ENCODE measurements around the gene GNAS.

GNAS gene

DNA sequence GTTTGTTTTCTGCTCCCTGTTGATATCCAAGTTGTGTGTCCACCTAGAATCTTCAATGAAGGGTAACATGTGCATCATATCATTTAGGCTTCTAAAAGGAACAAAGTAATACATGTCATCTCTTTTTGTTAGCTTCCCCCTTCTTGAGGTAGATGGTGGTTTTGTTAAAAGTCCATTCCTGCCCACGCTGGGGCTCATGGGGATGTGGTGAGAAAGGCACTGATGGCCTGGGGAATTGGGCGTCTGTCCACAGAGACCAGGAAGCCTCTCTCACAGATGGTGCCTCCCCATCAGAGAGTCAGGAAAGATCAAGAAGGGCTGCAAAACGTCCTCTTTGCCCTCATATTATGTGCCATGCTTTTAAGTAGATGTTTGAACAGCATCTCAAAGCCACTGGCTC, 32.5 kb downstream of the GNAS start:
- no peak for DNase-seq

GRCh38 chr20:58886546-58886945, 34.0 kb downstream of the GNAS start:
- no peak for DNase-seq

DNA sequence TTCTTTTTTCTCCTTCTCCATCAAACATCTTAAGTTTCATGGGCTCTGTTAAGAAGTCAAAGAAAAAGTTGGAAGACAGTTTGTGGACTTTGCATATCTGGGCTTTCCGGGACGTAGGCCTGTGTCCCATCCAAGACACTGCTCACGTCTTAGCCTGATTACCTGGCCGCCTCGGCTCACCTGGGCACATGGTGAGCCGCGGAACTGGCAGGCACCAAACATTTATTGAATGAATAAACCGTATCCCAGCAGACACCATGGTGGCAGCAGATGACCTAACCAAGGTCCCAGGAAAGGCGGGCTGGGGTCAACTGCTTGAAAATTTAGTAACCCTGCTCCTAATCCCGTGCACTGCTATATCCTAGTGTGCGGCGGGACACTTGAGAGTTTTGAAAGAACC, 35.6 kb downstream of the GNAS start:
- no peak for DNase-seq

- DNase-seq: no peak
Observed at GRCh38 chr20:58888521-58889333, 36.2 kb downstream of the GNAS start.

DNA sequence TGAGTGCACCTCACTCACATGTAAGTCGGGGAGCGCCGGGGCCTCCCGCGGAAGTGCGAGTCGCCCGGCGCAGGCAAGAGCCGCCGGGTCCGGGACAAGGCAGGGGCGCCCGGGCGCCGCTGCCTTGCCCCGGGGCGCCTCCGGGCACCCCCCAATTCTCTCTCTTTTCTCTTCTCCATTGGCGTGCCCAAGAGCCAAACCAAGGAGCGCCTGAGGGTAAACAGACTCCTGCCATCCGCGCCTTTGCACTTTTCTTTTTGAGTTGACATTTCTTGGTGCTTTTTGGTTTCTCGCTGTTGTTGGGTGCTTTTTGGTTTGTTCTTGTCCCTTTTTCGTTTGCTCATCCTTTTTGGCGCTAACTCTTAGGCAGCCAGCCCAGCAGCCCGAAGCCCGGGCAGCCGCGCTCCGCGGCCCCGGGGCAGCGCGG, 36.8 kb downstream of the GNAS start:
- no peak for DNase-seq

GRCh38 chr20:58889798-58890517, 37.4 kb downstream of the GNAS start:
- DNase-seq: no peak

- peak; percentile 20 to 27 for DNase-seq
Observed at GRCh38 chr20:58890518-58891085, 38.1 kb downstream of the GNAS start.

DNA sequence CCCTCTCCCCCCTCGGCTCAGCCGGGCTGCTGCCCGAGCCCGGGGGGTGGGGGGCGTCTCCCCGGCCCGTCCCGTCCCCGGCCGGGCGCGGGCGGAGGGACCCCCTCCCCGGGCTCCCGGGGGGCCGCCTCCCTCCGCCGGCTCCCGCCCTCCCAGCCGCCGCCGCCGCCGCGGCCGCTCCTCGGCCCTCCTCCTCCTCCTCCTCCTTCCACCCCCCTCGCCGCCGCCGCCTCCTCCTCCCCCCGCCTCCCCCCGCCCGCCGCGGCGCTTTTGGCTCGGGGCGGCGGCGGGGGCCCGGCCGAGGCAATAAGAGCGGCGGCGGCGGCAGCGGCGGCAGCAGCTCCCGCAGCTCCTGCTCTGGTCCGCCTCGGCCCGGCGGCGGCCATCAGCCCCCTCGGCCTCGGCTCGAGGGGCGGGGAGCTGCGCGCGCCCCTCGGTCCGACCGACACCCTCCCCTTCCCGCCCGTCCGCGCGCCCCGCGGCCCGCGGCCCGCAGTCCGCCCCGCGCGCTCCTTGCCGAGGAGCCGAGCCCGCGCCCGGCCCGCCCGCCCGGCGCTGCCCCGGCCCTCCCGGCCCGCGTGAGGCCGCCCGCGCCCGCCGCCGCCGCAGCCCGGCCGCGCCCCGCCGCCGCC, 38.7 kb downstream of the GNAS start:
- no peak for DNase-seq

GRCh38 chr20:58891718-58892140, 39.2 kb downstream of the GNAS start:
- no peak for DNase-seq

GRCh38 chr20:58892141-58892931, 39.8 kb downstream of the GNAS start:
- DNase-seq: peak in 1 of 2 experiments; percentile 28

DNA sequence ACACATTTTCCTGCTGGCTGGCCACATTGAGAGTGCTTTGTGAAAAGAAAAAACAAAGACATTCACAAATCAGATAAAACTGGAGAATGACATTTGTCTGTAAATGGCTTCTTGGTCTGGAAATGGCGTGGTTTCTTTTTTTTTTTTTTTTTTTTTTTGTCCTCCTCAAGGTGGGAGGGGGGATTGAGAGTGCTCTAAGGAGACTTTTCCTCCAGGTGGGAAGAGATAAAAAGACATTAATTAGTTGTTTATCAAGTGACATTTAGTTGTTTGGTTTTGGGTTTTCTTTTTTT, 40.4 kb downstream of the GNAS start:
- no peak for DNase-seq

DNA sequence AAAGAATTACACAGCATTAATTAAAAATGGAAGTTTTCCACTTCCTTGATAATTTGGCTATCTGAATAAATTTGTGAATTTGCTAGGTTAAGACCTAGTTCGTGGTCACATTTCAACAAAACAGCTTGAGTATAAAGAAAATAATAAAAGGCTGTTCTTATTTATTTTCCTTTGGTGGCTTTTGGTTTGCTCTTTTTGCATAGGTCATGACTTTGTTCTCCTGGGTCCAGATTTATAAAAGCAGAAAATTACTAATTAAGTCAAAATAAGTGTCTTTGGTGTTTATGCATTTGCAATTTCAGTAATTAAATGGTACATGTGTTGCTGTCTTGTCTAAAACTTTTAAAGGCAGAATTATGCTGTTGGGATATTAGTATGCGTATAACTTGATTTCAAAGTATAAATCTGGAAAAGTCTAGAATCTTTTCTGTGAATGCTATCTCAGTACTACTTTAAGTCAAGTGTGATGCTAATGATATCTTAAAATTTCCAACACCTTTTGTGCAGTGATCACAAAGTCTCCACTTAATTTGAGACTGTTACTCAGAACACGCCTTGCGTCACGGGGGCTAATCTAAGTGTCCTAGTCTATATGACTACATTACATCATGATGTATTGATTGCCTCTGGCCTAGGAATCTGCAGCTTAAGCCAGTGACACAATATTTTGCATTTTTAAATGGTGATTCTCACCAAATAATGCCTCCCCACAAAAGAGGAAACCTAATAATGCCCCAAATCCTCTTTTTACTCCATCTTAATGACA, 41.0 kb downstream of the GNAS start:
- DNase-seq: no peak

GRCh38 chr20:58894652-58895447, 42.3 kb downstream of the GNAS start:
- no peak for DNase-seq

DNA sequence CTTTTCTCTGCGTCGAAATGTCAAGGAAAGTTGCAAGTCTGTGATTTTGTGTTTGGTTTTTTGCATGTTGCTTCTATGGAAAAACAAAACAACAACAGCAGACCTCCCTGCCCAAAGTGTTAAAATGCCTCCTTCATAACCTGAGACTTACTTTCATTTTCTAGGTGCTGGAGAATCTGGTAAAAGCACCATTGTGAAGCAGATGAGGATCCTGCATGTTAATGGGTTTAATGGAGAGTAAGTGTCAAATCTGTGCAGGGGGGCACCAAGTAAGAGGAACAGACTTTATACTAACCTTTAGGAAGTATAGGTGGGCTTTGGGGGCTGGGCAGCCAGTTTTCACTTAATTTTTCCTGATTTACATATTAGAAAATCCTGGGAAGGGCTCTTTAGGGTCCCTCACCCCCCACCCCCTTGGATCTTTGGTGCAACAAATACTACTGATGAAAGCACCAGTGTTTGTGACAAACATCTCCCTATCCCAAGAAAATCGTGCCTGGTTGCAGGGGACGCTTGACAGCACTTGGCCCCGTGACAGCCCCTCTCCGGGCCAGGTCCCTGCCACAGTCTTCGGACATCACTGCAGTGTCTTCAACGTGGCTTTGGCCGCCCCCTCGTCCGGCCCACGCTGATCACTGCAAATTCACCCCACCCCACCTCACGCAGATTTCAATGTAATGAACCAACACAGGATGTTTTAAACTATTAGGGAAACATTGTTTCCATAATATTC, 43.1 kb downstream of the GNAS start:
- DNase-seq: no peak

DNA sequence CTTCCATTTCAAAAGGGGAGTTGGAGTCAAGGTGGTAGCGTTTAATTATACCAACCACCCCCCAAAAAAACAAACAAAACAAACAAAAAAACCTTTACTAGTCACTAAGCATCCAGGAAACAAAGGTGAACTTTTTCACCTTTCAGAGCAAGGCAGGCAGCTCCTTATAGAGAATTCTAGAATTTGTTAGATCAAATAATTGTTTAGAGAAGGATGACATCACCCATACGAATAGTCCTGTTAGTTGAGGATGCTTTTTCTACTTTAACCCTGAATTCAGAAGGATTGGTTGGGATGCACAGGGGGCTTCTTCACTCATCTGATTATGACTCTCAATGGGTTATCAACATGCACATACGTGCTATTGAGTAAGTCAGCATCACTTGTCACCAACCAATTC, 44.3 kb downstream of the GNAS start:
- DNase-seq: no peak

DNA sequence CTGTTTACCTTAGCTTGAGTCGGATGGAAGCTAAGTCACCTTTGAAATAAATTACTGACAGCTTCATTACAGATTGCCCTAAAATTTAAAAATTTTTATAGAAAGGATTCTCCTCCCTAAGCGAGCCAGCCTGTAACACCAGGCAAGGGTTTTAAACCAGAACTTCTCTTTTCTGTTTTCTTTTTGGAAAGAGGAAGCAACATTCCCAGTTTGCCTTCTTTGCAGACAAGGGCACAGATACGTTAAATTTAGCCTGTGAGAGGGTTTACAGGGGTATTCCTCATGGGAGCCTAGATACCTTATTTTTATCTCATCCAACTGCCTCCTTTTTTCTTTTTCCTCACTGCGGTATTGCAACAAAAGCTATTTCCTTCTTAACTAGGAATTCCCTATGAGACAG, 45.0 kb downstream of the GNAS start:
- DNase-seq: no peak

DNA sequence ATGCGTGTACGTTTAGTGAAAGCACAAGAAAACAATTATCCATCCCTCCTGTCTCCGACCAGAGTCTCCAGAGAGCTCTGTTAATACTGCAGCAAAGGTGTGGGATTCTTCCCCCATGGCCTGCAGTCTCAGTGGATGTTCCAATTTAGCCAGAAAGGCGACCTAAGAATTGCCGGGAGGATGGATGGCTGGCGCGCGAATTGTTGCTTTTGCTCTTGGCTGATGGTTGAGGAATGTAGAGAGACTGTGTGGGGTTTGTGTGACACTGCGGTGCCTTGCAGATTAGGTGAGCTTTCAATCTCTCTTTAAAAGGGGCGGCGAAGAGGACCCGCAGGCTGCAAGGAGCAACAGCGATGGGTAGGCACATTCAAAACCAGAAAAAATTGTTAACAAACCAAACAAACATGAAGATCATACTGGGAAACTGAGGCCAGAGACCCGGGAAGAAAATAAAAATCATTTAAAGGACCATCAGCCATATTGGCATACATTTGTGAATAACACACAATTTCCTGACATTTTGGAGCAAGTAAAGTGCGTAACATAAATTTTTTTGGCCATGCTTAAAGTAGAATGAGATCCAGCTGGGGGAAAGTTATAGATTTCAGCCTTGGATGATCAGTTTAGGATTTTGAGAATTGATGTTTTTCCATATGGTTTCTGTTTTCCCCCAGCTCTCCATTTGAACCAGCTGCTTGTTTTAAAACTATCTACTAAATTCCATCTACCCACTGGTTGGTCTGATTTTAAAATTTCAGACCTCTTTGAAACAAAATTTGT, 46.3 kb downstream of the GNAS start:
- DNase-seq: no peak

GRCh38 chr20:58899512-58899911, 47.0 kb downstream of the GNAS start:
- no peak for DNase-seq

DNA sequence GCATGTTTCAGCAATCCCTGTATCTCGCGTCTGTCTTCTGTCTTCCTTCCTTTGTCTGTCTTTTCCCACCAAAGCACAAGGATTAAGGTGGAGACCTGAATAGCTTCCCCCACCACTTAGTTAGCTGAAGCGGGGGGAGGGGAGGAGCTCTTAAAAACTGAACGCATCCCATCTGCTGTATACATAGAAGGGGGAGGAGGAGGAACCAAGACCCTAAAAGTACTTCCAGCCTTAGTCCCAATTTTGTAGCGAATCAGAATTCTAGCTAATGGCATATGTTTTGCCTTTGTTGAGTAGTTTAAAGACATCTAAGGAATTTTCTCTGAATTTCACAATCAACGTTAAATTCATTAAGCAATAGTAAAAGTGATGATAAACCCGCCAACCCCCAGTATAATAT, 47.9 kb downstream of the GNAS start:
- no peak for DNase-seq
